Measurements from ENCODE around the gene WNT9A.

Gene WNT9A

DNA sequence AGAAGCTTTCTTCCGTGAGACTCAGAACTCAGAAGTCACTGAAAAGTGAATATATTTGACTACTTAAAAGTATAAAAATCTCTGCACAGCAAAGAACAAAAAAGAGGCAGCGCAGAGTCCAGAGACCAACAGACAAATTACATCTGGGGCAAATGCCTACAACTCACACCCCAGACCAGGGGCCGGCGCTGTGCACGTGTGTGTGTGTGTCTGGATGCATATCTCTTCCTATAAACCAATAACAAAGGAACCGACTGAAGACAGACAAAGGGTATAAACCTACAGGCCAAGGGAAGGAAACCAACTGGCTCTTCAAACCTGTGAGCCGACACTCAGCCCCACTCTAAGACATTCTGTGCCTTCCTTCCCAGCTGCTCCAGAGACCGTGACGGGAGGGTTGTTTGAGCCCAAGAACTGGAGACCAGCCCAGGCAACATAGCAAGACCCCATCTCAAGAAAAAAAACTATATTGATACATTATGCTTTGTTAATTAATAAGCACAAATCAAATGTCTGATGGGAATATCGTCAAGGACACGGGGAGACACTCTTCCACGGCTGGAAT lies 18.8 kb downstream of the WNT9A start:
- TF ChIP-seq, protein P1, sequence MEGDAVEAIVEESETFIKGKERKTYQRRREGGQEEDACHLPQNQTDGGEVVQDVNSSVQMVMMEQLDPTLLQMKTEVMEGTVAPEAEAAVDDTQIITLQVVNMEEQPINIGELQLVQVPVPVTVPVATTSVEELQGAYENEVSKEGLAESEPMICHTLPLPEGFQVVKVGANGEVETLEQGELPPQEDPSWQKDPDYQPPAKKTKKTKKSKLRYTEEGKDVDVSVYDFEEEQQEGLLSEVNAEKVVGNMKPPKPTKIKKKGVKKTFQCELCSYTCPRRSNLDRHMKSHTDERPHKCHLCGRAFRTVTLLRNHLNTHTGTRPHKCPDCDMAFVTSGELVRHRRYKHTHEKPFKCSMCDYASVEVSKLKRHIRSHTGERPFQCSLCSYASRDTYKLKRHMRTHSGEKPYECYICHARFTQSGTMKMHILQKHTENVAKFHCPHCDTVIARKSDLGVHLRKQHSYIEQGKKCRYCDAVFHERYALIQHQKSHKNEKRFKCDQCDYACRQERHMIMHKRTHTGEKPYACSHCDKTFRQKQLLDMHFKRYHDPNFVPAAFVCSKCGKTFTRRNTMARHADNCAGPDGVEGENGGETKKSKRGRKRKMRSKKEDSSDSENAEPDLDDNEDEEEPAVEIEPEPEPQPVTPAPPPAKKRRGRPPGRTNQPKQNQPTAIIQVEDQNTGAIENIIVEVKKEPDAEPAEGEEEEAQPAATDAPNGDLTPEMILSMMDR (IDR thresholded peaks at IDR 0.05; ENCODE audit: low read depth, low read length), result no peak

DNA sequence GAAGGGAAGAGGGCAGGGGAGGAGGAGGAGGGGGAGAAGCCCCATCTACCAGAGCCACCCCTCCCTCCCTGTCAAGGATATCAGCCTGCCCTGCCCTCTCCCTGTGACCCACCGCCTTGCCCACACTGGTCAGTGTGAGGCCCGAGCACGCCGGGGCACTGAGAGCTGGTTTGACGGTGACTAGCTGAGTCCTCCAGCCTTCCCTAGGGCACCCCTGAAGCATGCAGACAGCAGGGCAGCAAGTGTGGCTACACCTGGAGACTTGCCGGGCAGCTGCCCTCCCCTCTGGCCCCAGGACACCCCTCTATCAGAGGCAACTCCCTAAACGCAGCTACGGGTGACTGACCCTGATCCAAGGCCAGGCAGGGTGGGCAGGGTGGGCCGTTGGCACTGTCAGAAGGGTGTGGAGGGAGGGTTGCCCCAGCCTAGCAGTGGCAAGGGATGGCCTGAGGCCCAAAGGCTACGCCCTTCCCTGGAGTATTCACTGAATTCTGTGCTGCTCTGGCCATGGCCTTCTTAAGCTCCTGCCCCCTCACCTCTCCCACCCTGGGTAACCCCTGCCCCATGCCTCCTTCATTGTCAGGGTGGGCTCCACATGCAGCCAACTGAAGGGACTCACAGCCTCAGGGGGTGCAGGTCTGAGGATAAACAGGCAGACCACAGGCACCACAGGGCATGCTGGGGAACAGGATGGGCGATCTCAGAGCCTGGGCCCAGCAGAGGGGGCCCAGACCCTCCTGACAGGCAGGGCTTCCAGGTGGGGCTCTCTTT lies 19.6 kb downstream of the WNT9A start:
- TF ChIP-seq, protein P1 (IDR thresholded peaks at IDR 0.05; ENCODE audit: low read depth, low read length), result no peak
- H3K4me3 ChIP-seq (ENCODE audit: low read depth, low read length), result no peak overlapping the region

More for the DNA sequence above, 18.8 kb downstream of the WNT9A start:
- no peak overlapping the region for H3K4me3 ChIP-seq (ENCODE audit: low read depth, low read length)

DNA sequence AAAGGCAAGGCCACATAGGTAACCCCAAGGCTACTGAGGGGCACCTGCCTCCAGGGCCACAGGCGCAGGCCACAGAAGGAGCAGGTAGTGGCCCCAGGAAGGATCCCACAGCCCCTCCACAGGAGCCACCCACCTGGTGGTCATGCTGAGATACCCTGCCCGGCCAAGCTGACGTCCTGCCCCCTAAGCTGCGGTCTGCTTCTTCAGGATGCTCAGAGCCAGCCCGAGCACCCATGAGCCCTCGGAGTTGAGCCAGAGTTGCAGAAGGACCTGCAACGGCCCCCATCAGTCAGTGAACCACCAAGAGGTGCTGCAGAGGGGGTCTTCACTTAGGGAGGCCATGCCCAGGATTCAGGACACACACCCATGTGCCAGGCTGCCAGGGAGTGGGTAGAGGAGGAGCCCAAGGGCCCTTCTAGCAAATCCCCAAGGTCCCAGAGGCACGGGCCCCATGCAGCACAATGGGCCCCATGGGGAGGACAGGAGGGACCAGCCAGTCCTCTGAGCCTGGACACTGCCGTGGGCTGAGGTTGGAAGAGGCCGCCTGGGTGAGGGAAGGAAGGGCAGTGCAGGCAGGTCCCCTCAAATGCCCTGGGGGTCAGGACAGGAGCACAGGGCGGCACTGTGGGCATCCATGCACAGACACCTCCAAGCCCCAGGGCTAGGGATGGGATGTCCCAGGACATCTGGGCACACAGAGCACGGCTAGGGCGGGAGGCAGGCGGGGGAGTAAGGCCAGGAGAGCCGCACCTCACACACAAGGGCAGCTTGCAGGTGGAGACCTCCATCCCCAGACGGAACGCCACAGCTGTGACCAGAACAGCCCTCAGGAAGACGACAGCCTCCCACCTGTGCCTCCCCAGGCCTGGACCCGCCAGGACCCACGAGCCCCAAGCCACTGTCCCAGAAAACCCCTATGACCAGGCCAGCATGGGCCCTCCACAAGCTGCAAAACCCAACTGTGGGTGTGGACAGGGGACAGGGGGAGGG lies 20.5 kb downstream of the WNT9A start:
- H3K4me3 ChIP-seq (ENCODE audit: low read depth, low read length), result no peak overlapping the region
- TF ChIP-seq, protein P1 (IDR thresholded peaks at IDR 0.05; ENCODE audit: low read depth, low read length), result no peak

DNA sequence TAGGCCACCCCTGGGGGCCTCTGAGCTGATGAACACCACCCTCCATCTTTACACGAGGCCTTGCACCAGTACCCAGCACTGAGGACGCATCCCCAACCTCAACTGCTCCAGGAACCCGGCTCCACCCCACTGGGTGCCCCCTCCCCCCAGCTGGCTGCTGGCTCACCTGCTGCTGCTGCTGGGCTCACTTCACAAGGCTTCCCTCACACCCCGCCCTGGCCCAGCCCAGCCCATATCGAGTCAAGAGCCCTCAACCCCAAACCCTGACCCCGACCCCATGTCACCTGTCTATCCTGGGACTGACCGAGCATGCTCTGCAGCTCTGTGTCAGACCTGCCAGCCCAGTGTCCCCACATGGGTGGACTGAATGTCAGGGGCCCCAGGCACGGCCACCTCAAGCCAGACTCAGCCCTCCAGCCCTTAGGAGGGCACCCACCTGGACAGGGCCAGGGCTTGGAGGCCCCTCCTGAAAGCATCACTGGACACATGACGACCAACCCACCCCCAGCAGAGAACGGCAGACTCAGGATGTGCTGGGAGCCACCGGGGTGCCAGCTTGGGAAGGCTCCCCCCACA lies 21.4 kb downstream of the WNT9A start:
- H3K4me3 ChIP-seq (ENCODE audit: low read depth, low read length), result no peak overlapping the region
- TF ChIP-seq, protein P1 (IDR thresholded peaks at IDR 0.05; ENCODE audit: low read depth, low read length), result no peak

DNA sequence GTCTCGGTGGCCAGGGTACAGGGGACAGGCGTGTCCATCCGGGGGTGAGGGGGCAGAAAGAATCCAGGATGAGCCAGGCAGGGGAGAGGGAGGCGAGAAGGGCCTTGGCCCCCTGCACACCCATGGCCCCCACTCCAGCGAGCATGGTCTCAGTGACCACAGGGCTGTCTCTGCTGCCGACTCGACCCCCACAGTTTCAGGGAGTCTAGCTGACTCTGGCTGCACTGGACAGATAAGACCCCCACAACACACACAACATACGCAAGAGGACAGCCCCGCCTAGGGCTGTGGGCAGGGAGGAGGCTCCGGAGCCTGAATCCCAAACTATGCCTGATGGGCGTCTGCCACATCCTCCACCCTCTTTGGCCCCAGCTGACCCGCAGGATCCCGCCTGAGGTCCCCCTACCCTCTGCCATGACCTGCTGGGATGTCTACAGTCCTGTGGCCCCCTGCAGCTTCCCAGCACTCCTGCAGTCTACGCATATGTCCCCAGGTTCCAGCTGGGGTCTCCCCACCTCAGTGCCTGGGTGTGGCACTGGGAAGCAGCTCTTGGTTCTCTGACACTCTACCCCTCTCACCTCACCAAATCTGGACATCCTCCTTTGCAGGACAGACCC lies 22.0 kb downstream of the WNT9A start:
- no peak overlapping the region for H3K4me3 ChIP-seq (ENCODE audit: low read depth, low read length)
- TF ChIP-seq, protein P1 (IDR thresholded peaks at IDR 0.05; ENCODE audit: low read depth, low read length), result no peak

DNA sequence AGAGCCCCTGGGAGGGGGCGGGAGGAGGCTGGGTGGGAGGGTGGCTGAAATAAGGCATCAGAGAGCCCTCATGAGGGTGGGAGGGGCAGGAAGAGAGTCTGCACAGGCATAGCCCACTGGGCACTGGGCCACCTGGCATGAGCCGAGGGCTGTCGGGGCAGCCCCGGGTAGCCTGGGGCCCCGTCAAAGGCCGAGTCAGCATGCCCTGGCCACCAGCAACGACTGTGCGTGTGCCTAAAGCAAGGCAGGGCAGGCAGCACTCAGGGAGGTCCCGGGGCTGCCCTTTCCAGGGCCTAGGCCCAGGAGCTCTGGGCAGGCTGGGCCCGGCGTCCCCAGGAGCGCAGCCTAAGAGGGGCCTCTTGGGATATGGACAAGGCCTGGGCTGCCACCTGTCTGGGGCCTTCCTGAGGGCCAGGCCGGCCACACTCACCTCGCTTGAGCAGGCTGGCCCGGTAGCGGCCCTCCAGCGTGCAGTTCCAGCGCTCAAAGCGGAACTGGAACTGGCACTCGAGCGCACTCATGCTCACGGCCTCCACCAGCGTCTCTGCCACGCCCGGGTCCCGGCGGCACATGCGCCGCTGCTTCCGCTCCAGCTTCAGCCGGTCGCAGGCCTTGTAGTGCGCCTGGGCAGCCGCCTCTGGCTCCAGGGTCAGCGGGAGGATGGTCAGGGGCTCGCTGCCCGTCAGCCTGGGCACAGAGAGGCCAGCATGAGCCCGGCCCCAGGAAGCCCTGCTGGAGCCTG lies 22.7 kb downstream of the WNT9A start:
- H3K4me3 ChIP-seq (ENCODE audit: low read depth, low read length), result no peak overlapping the region
- TF ChIP-seq, protein P1 (IDR thresholded peaks at IDR 0.05; ENCODE audit: low read depth, low read length), result no peak

All from WI38 (cell line).